Fibroblast of the aortic adventitia (primary cell): ENCODE measurements around the gene ZNF775. TPM values are rescaled to one million over a fixed set of nuclear protein-coding genes. Genes with fewer than 3 reads are reported as not detected.

Source experiments
- DNase-seq: peaks from one replicate; pipeline ENCODE4 v3.0.0-alpha.2; 2010; ENCODE audit warnings: low read depth
- H3K4me3 ChIP-seq: 2 replicates; pipeline ENCODE4 v1.5.1; 2011; ENCODE audit warnings: low read depth, mild to moderate bottlenecking, control low read depth, low read length, moderate library complexity
- CTCF ChIP-seq: IDR thresholded peaks from 2 replicates; pipeline ENCODE4 v1.5.1; 2011; ENCODE audit warnings: mild to moderate bottlenecking, low read length, control low read depth, inconsistent platforms; ENCODE audit not compliant: insufficient read depth
- total RNA-seq: library from RNA; depleted of rRNA; stranded (reverse); fragments of >200 nt; gene quantifications from 2 replicates; pipeline ENCODE4 v1.2.3, GENCODE V29; 2012; ENCODE audit warnings: low replicate concordance

Gene ZNF775
- total RNA-seq, 1 donor = 2.8 TPM

- DNase-seq = no peak
- H3K4me3 ChIP-seq = no peak overlapping the region
- TF ChIP-seq CTCF = no peak
Observed at GRCh38 chr7:150339409-150339809, 39.7 kb upstream of the ZNF775 start.

- peak overlapping the region; percentile 13 for H3K4me3 ChIP-seq
- no peak for TF ChIP-seq CTCF
- DNase-seq = peak; percentile 38
Observed at GRCh38 chr7:150340024-150340749, 38.9 kb upstream of the ZNF775 start.

GRCh38 chr7:150340875-150341262 is 38.3 kb upstream of the ZNF775 start:
- no peak for DNase-seq
- H3K4me3 ChIP-seq = peak overlapping the region; percentile 25
- no peak for TF ChIP-seq CTCF

- DNase-seq = peak; percentile 16
- H3K4me3 ChIP-seq = peak within 1 kb of the TSS; percentile 25
- no peak for TF ChIP-seq CTCF
Observed at GRCh38 chr7:150341263-150342120, 37.6 kb upstream of the ZNF775 start, which contains the start of gene RARRES2. Gene RARRES2 (minus strand): TSS chr7:150341629. CDS start chr7:150340609, 1,020 bp downstream.

- no peak overlapping the region for H3K4me3 ChIP-seq
- DNase-seq = no peak
- TF ChIP-seq CTCF = no peak
Observed at GRCh38 chr7:150342121-150342408, 37.1 kb upstream of the ZNF775 start.

GRCh38 chr7:150343225-150343624 is 35.9 kb upstream of the ZNF775 start:
- TF ChIP-seq CTCF = no peak
- H3K4me3 ChIP-seq = no peak overlapping the region
- DNase-seq = no peak
